Activated B cell treated with CpG ODN at 0.5 μM for 24 hours (primary cell): ENCODE data around the gene SFXN1. TPM values are rescaled to one million over a fixed set of nuclear protein-coding genes. Genes with fewer than 3 reads are reported as not detected.

Experiments used
- ATAC-seq: fragments of 200-7000 bp; cut with Tn5 transposase; one replicate; pipeline ENCODE4 v1.10.0; 2021; ENCODE audit warnings: low read depth, mild to moderate bottlenecking, moderate library complexity
- CTCF ChIA-PET: fragments of 350-600 bp; sonication (Branson Sonifier 250); formaldehyde crosslinking; loops from one replicate; lab custom pipeline; 2021; ENCODE audit warnings: antibody characterized with exemption; lab: Charles Lee
- POLR2A ChIA-PET: fragments of 350-600 bp; sonication (Branson Sonifier 250); formaldehyde crosslinking; loops from one replicate; lab custom pipeline; 2021; ENCODE audit warnings: antibody characterized with exemption; lab: Charles Lee
- DNase-seq: peaks from one replicate; pipeline ENCODE4 v3.0.0; 2022
- H3K27ac Mint-ChIP-seq: one replicate; pipeline ENCODE4 v1.8.0; 2020; ENCODE audit warnings: mixed read lengths
- H3K27me3 Mint-ChIP-seq: one replicate; pipeline ENCODE4 v1.8.0; 2021; ENCODE audit warnings: mixed read lengths
- H3K36me3 Mint-ChIP-seq: one replicate; pipeline ENCODE4 v1.8.0; 2021; ENCODE audit warnings: low read depth, mixed read lengths
- H3K4me1 Mint-ChIP-seq: one replicate; pipeline ENCODE4 v1.8.0; 2021; ENCODE audit warnings: mixed read lengths
- H3K4me3 Mint-ChIP-seq: one replicate; pipeline ENCODE4 v1.8.0; 2020; ENCODE audit warnings: mild to moderate bottlenecking, mixed read lengths
- H3K9me3 Mint-ChIP-seq: one replicate; pipeline ENCODE4 v1.8.0; 2020; ENCODE audit warnings: mixed read lengths
- intact Hi-C: fragments of 100-400 bp; cut with micrococcal nuclease; formaldehyde crosslinking; loops from one replicate; pipeline ENCODE4 v1.15.1; 2024
- total RNA-seq: library from RNA; stranded (reverse); gene quantifications from 2 replicates; pipeline ENCODE4 v1.2.3, GENCODE V29; 2022
- TF ChIP-seq, protein P1 (sequence below): fragments of 200-600 bp; IDR thresholded peaks from one replicate; pipeline ENCODE4 v1.8.0; 2022; ENCODE audit warnings: antibody characterized with exemption, mild to moderate bottlenecking

Gene SFXN1
- total RNA-seq, 1 donor from 2014 or later = 46.9 TPM

GRCh38 chr5:175520321-175520720 is 42.0 kb downstream of the SFXN1 start:
- CTCF ChIA-PET = no interaction called here
- intact Hi-C loops = no loop called here
- Mint-ChIP-seq H3K36me3 (peaks cover 88% of the 10 kb centered on the region), H3K27me3 (no peaks in the 10 kb centered on the region), H3K4me1 (no peaks in the 10 kb centered on the region), H3K4me3 (no peak overlapping the region), H3K27ac (no peak overlapping the region), H3K9me3 (peaks cover 5% of the 10 kb centered on the region)
- no peak for DNase-seq
- POLR2A ChIA-PET = no interaction called here
- ATAC-seq = no peak
- TF ChIP-seq, protein P1, sequence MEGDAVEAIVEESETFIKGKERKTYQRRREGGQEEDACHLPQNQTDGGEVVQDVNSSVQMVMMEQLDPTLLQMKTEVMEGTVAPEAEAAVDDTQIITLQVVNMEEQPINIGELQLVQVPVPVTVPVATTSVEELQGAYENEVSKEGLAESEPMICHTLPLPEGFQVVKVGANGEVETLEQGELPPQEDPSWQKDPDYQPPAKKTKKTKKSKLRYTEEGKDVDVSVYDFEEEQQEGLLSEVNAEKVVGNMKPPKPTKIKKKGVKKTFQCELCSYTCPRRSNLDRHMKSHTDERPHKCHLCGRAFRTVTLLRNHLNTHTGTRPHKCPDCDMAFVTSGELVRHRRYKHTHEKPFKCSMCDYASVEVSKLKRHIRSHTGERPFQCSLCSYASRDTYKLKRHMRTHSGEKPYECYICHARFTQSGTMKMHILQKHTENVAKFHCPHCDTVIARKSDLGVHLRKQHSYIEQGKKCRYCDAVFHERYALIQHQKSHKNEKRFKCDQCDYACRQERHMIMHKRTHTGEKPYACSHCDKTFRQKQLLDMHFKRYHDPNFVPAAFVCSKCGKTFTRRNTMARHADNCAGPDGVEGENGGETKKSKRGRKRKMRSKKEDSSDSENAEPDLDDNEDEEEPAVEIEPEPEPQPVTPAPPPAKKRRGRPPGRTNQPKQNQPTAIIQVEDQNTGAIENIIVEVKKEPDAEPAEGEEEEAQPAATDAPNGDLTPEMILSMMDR = no peak

- Mint-ChIP-seq H3K4me3 (no peak overlapping the region), H3K27me3 (no peaks in the 10 kb centered on the region), H3K9me3 (peaks cover 5% of the 10 kb centered on the region), H3K4me1 (no peaks in the 10 kb centered on the region), H3K36me3 (peaks cover 84% of the 10 kb centered on the region), H3K27ac (no peak overlapping the region)
- intact Hi-C loops = no loop called here
- ChIA-PET POLR2A (no interaction called here), CTCF (no interaction called here)
- DNase-seq (no peak), ATAC-seq (no peak)
- TF ChIP-seq, protein P1 = no peak
These were observed 42.5 kb downstream of the SFXN1 start for GRCh38 chr5:175520873-175521272.

- ChIA-PET CTCF (no interaction called here), POLR2A (no interaction called here)
- intact Hi-C loops = no loop called here
- ATAC-seq (no peak), DNase-seq (no peak)
- peaks cover 81% of the 10 kb centered on the region for H3K36me3 Mint-ChIP-seq
- TF ChIP-seq, protein P1 = no peak
- H3K27me3 Mint-ChIP-seq = no peaks in the 10 kb centered on the region
- no peaks in the 10 kb centered on the region for H3K4me1 Mint-ChIP-seq
- H3K9me3 Mint-ChIP-seq = peaks cover 5% of the 10 kb centered on the region
- no peak overlapping the region for H3K4me3 Mint-ChIP-seq
- no peak overlapping the region for H3K27ac Mint-ChIP-seq
These were observed 43.0 kb downstream of the SFXN1 start for GRCh38 chr5:175521313-175521833.

DNA sequence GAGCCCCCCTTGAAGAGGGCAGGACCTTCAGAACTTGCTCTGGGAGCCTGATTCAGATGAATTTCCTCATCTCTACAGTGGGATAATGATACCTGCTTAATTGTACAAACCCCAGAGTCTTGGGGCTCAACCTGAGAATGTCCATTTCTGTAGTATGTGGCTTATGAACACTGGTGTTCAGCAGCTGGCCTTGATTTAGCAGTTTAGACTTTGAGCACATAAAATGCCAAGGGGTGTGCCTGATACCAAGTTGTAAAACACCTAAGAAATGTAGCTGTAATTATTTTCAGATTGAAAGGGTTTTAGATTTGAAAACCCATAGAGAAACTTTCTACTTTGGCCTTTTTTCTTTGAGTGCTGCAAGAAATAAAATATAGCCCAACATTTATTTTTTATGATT is 44.9 kb downstream of the SFXN1 start:
- Mint-ChIP-seq H3K4me1 (no peaks in the 10 kb centered on the region), H3K4me3 (no peak overlapping the region), H3K36me3 (peaks cover 77% of the 10 kb centered on the region), H3K27me3 (no peaks in the 10 kb centered on the region), H3K9me3 (peaks cover 4% of the 10 kb centered on the region), H3K27ac (no peak overlapping the region)
- intact Hi-C loops = no loop called here
- ChIA-PET CTCF (no interaction called here), POLR2A (no interaction called here)
- ATAC-seq (no peak), DNase-seq (no peak)
- TF ChIP-seq, protein P1 = no peak

DNA sequence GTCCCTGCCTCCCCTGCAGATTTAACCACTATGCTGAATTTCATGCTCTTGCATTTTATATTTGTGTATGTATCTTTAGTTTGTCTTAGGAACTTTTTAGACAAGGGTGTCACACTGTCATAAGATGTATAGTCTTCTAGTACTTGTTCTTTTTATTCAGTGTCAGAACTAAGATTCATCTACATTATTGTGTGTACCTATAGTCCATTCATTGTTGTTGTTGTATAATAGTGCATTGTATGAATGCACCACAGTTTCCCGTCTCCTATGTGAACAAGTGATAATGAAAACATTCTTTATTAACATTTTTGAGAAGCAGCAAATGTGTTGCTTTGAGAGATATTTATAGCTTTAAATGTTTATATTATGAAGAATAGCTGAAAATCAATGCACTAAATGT is 45.9 kb downstream of the SFXN1 start:
- POLR2A ChIA-PET = no interaction called here
- Mint-ChIP-seq H3K36me3 (peaks cover 72% of the 10 kb centered on the region), H3K4me1 (no peaks in the 10 kb centered on the region), H3K4me3 (no peak overlapping the region), H3K27me3 (no peaks in the 10 kb centered on the region), H3K9me3 (no peaks in the 10 kb centered on the region), H3K27ac (no peak overlapping the region)
- ATAC-seq = no peak
- DNase-seq = no peak
- CTCF ChIA-PET = no interaction called here
- TF ChIP-seq, protein P1 = no peak
- intact Hi-C loops = no loop called here
